ENCODE results near the gene FBXO15. TPM values are rescaled to one million over a fixed set of nuclear protein-coding genes. Genes with fewer than 3 reads are reported as not detected.

The FBXO15 gene
- total RNA-seq, 4 donors from 2014 or later, result 0.33 to 0.45 TPM; not detected in 2

DNA sequence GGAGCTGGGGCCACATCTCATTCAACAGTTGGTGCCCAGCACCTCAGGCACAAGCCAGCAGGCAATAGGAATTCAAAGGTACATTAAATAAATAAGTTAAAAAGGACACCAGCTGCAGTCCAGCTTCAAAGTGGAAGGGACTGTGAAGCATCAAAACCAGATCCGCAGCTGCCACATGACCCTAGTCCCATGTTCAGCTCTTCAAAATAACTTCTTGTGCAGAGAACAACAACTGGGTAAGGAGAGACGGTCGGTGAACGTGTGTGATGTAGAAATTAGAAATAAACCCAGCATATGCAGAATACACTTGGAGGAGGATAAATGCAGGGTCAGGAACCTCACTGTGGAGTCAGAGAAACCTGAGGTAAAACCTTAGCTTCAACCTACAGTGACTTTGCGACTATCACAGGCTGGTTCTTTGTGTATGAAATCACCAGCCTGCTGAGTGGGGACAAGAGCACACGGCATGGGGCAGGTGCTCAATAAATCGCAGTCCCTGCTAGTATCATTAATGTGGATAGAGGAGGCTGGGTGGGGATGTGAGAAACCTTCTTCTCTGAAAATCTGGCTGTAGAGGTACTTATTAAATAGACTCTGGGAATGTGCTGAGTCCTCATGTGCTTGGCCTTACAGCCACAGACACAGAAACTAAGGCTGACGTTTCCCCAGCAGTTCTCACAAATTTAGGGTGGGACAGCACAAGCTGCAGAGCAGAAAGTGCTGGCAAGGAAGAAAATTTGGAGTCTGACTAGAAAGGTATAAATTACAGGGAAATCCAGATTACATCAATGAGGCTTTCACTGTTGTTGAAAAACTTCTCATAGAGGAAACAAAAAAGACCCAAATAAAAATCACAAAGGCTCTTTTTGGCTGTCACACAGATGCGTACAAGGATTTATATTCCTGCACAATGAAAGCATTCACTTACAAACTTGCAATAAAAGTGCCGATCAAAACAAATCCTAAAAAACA is 20.7 kb downstream of the FBXO15 start:
- H3K4me3 ChIP-seq, result no peak overlapping the region
- H3K9me3 ChIP-seq, result no peaks in the 10 kb centered on the region
- no peak for TF ChIP-seq EP300 (IDR thresholded peaks at IDR 0.05)
- no peaks in the 10 kb centered on the region for H3K36me3 ChIP-seq
- intact Hi-C loops (cut with DNase I), result no loop called here
- no peak overlapping the region for H3K27ac ChIP-seq (replicated peaks in 1 of 4)
- peaks cover 0 to under 1% (median under 1%) of the 10 kb centered on the region in 4 donors for H3K4me1 ChIP-seq
- H3K27me3 ChIP-seq, result no peaks in the 10 kb centered on the region
- 61% methylated on average over 10 of the region's 10 CpGs for WGBS
- no peak for DNase-seq (ENCODE audit: extremely low spot score)

DNA sequence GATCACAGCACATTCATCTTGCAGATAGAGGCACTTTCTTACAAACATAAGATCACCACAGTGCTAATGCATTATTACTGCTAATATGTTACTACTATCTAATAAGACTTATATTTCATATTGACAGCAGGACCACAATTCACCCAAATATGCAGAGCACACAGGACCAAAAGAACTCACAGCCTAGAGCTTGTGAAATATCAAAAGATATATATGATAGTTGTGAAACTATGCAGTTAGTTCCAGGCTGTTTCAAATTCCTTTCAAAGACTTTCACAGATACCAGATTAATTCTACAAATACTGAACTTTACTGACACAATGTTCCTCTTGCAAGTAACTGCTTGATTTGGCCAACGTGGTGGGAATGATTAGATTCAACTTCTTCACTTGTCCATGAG is 23.0 kb downstream of the FBXO15 start:
- 50% methylated on average over 1 of the region's 1 CpG for WGBS

DNA sequence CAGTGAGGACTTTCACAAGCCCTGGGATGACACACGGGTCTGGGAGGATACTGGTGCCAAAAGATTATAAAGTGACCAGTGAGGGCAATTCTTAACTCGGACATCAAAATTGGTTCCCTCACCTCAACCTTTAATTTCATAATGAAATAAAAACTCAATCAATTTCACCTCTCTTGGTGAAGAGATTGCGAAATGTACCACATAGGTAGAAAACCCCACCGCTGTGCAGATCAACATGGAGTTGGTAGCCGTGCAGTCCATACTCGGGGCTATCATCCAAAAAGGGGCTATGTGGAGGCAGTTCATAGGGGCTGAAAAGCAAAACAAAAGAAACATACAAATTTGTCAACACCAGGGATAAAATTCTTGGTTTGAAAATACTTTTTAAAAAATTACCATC is 24.4 kb downstream of the FBXO15 start:
- no peaks in the 10 kb centered on the region for H3K9me3 ChIP-seq
- H3K4me3 ChIP-seq, result no peak overlapping the region
- no peaks in the 10 kb centered on the region for H3K27me3 ChIP-seq
- no peaks in the 10 kb centered on the region for H3K36me3 ChIP-seq
- intact Hi-C loops (cut with DNase I), result no loop called here
- 92% methylated on average over 6 of the region's 6 CpGs for WGBS
- no peaks in the 10 kb centered on the region for H3K4me1 ChIP-seq
- H3K27ac ChIP-seq (replicated peaks in 1 of 4), result no peak overlapping the region
- no peak for TF ChIP-seq EP300 (IDR thresholded peaks at IDR 0.05)
- no peak for TF ChIP-seq POLR2A (IDR thresholded peaks at IDR 0.05; ENCODE audit: low read depth)
- TF ChIP-seq POLR2AphosphoS5 (IDR thresholded peaks at IDR 0.05), result no peak
- TF ChIP-seq, protein P1, sequence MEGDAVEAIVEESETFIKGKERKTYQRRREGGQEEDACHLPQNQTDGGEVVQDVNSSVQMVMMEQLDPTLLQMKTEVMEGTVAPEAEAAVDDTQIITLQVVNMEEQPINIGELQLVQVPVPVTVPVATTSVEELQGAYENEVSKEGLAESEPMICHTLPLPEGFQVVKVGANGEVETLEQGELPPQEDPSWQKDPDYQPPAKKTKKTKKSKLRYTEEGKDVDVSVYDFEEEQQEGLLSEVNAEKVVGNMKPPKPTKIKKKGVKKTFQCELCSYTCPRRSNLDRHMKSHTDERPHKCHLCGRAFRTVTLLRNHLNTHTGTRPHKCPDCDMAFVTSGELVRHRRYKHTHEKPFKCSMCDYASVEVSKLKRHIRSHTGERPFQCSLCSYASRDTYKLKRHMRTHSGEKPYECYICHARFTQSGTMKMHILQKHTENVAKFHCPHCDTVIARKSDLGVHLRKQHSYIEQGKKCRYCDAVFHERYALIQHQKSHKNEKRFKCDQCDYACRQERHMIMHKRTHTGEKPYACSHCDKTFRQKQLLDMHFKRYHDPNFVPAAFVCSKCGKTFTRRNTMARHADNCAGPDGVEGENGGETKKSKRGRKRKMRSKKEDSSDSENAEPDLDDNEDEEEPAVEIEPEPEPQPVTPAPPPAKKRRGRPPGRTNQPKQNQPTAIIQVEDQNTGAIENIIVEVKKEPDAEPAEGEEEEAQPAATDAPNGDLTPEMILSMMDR (IDR thresholded peaks at IDR 0.05), result no peak
- DNase-seq (ENCODE audit: extremely low spot score), result no peak

More for the DNA sequence above, 23.0 kb downstream of the FBXO15 start:
- Histone ChIP-seq H3K4me3 (no peak overlapping the region), H3K27ac (replicated peaks in 1 of 4) (no peak overlapping the region), H3K4me1 (no peaks in the 10 kb centered on the region), H3K9me3 (no peaks in the 10 kb centered on the region), H3K27me3 (no peaks in the 10 kb centered on the region), H3K36me3 (no peaks in the 10 kb centered on the region)
- TF ChIP-seq POLR2AphosphoS5 (IDR thresholded peaks at IDR 0.05) (no peak), EP300 (IDR thresholded peaks at IDR 0.05) (no peak), POLR2A (IDR thresholded peaks at IDR 0.05; ENCODE audit: low read depth) (no peak)
- TF ChIP-seq, protein P1 (IDR thresholded peaks at IDR 0.05), result no peak
- intact Hi-C loops (cut with DNase I), result no loop called here
- DNase-seq (ENCODE audit: extremely low spot score), result no peak

DNA sequence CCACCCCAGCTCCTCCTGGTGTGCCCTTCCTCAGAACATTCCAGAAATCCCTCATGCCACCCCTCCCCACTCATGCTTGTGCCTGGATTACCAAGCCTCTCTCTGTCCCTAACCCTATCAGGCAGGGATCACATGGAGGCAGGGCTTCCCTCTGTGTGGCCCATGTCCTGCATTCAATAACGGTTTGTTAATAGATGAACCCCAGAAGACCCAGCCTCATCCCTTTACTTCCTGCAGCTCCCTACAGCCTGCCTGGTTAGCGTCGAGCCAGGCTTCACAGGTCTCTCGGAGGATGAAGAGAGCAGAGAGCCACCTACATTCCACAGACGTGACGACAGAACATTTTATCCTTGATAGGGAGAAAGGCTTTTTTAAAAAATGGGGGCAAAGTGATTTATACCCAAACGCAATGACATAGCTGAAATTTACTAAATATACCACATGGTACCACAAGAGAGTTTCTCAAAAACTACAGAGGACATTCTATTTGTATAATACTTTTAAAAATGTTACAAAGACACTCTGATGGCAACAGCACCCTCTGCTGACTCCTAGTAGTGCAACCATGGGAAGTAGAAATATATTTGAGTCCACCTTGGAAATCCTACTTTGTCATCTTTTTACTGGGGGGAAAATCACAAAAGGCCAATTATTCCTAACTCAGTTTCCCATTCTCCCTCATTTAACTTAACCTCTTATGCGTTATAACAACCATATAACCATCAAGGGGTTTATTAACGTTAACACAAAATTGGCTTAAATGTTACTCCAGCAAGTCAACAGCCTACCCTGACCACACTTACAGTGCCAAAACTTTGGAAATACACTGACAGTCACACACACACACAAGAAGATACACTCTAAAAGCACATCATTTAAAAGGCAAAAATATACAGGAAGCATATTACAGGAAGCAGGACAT is 30.7 kb downstream of the FBXO15 start:
- no peak overlapping the region for H3K27ac ChIP-seq (replicated peaks in 1 of 4)
- no peaks in the 10 kb centered on the region for H3K36me3 ChIP-seq
- H3K4me1 ChIP-seq, result no peaks in the 10 kb centered on the region
- H3K4me3 ChIP-seq, result no peak overlapping the region
- peaks cover 0 to 8% (median 8%) of the 10 kb centered on the region in 4 donors for H3K9me3 ChIP-seq
- no peaks in the 10 kb centered on the region for H3K27me3 ChIP-seq
- intact Hi-C loops (cut with DNase I), result no loop called here
- 34% methylated on average over 9 of the region's 9 CpGs for WGBS
- peak; percentile 75 for DNase-seq (ENCODE audit: extremely low spot score)
- no peak for TF ChIP-seq POLR2AphosphoS5 (IDR thresholded peaks at IDR 0.05)
- TF ChIP-seq, protein P1 (IDR thresholded peaks at IDR 0.05), result peak; percentile 42 to 55 (median 43)
- no peak for TF ChIP-seq EP300 (IDR thresholded peaks at IDR 0.05)
- no peak for TF ChIP-seq POLR2A (IDR thresholded peaks at IDR 0.05; ENCODE audit: low read depth)

DNA sequence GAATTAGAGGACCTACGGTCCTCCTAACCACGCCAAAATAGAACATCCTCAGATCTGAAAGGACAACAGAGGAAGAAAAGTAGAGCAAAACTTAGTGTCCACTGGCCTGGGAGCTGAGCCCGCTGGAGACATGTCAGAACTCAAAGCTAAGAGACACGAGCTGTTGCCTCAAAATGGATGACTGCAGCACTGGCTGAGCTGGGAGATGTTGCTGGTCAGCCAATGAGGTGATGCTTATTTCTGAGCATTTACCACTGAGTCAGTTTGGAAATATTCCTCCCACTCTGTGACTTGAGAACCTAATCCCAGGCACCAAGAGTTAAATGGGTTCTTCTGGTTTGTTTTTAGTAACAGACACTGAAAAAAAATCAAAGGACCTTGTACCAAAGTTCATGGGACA is 32.6 kb downstream of the FBXO15 start:
- TF ChIP-seq, protein P1 (IDR thresholded peaks at IDR 0.05), result no peak
- TF ChIP-seq EP300 (IDR thresholded peaks at IDR 0.05) (no peak), POLR2A (IDR thresholded peaks at IDR 0.05; ENCODE audit: low read depth) (no peak), POLR2AphosphoS5 (IDR thresholded peaks at IDR 0.05) (no peak)
- Histone ChIP-seq H3K4me3 (no peak overlapping the region), H3K4me1 (no peaks in the 10 kb centered on the region), H3K9me3 (peaks cover 0 to 8% (median 8%) of the 10 kb centered on the region in 4 donors), H3K27me3 (no peaks in the 10 kb centered on the region), H3K27ac (replicated peaks in 1 of 4) (no peak overlapping the region), H3K36me3 (no peaks in the 10 kb centered on the region)
- DNase-seq (ENCODE audit: extremely low spot score), result peak; percentile 89
- 72% methylated on average over 4 of the region's 4 CpGs for WGBS
- intact Hi-C loops (cut with DNase I), result no loop called here

All from esophagus muscularis mucosa (tissue), 4 donors.